ENCODE results near the gene CARD14. TPM values are rescaled to one million over a fixed set of nuclear protein-coding genes. Genes with fewer than 3 reads are reported as not detected.
"Not testable (repeated sequence)": the region's sequence is repeated elsewhere in the genome, so short reads cannot be mapped to it uniquely, and the experiment has no call there.

Gene CARD14
- total RNA-seq, 6 experiments from 2014 or later = 0.20 to 0.29 (median 0.22) TPM; not detected in 3

DNA sequence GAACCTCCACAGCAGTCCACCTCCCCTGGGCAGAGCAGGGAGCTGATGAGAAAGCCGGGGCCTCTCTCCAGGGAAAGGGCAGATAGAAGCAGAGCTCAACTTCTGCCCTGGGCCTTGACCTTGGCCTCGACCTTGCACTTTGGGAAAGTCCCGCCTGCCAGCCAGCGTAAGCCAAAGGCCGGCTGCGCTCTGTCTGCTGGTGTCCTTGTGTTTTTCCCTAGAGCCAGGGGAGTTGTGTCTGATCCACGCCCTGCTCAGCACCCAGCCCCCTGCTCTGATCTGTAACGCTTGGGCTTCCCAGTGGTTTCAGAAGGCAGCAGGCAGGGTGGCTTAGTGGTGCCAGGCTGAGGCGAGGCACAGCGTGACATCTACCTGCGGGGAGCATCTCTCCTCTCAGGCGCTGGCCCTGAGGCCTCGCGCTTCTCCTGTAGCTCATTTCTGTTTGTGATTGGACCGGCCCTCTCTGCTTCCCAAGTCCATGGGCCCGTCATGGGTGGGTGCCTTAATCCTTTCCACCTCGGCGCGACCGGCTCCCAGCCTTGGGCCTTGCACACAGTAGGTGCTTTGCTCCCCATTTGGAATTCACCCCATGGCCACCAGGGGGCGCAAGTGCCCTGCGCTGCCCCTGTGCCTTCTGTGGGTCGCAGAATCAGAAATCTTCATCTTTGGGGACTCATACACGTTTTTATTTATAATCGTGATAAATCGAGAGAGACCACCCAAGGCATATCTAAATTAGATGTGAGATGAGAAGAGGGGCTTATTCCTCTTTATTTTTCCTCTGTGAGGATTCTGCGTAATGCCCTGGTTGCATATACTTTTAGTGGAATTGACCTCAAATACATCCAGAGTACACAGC is 26.1 kb downstream of the CARD14 start:
- ATAC-seq (peak; percentile 12 to 44 (median 27)), DNase-seq (no peak)
- Histone ChIP-seq H3K36me3 (no peaks in the 10 kb centered on the region), H3K27me3 (no peaks in the 10 kb centered on the region), H3K4me1 (no peaks in the 10 kb centered on the region), H3K9me3 (no peaks in the 10 kb centered on the region), H3K27ac (no peak overlapping the region), H3K4me3 (no peak overlapping the region)
- intact Hi-C loops (cut with DNase I) = no loop called here
- TF ChIP-seq POLR2A (IDR thresholded peaks at IDR 0.05) = no peak
- TF ChIP-seq, protein P1, sequence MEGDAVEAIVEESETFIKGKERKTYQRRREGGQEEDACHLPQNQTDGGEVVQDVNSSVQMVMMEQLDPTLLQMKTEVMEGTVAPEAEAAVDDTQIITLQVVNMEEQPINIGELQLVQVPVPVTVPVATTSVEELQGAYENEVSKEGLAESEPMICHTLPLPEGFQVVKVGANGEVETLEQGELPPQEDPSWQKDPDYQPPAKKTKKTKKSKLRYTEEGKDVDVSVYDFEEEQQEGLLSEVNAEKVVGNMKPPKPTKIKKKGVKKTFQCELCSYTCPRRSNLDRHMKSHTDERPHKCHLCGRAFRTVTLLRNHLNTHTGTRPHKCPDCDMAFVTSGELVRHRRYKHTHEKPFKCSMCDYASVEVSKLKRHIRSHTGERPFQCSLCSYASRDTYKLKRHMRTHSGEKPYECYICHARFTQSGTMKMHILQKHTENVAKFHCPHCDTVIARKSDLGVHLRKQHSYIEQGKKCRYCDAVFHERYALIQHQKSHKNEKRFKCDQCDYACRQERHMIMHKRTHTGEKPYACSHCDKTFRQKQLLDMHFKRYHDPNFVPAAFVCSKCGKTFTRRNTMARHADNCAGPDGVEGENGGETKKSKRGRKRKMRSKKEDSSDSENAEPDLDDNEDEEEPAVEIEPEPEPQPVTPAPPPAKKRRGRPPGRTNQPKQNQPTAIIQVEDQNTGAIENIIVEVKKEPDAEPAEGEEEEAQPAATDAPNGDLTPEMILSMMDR (IDR thresholded peaks at IDR 0.05) = peak; percentile 70 to 77 (median 76)
- WGBS (ENCODE audit: insufficient coverage, low coverage, low lambda C conversion rate, missing lambda C conversion rate) = 30% methylated on average over 12 of the region's 27 CpGs

DNA sequence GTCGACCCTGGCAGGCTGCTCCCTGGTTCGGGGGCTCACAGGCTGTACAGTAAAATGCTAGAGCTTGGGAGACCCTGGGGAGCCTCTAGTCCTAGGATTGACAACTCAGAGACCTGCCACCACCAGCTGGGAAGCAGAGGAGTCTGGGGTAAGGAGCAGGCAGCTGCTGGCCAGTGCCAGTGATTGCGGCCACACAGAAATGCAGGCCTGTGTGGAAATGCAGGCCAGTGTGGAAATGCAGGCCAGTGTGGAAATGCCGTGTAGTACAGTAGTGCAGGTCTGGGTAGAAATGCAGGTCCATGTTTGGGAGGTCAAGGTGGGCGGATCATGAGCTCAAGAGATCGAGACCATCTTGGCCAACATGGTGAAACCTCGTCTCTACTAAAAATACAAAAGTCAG is 26.8 kb downstream of the CARD14 start:
- TF ChIP-seq, protein P1 (IDR thresholded peaks at IDR 0.05) = no peak
- no peak for TF ChIP-seq POLR2A (IDR thresholded peaks at IDR 0.05)
- no peaks in the 10 kb centered on the region for H3K27me3 ChIP-seq
- WGBS (ENCODE audit: insufficient coverage, low coverage, low lambda C conversion rate, missing lambda C conversion rate) = 92% methylated on average over 4 of the region's 7 CpGs
- H3K36me3 ChIP-seq = no peaks in the 10 kb centered on the region
- H3K4me3 ChIP-seq = no peak overlapping the region
- intact Hi-C loops (cut with DNase I) = no loop called here
- ATAC-seq = no peak
- H3K9me3 ChIP-seq = no peaks in the 10 kb centered on the region
- no peak overlapping the region for H3K27ac ChIP-seq
- no peak for DNase-seq
- no peaks in the 10 kb centered on the region for H3K4me1 ChIP-seq

DNA sequence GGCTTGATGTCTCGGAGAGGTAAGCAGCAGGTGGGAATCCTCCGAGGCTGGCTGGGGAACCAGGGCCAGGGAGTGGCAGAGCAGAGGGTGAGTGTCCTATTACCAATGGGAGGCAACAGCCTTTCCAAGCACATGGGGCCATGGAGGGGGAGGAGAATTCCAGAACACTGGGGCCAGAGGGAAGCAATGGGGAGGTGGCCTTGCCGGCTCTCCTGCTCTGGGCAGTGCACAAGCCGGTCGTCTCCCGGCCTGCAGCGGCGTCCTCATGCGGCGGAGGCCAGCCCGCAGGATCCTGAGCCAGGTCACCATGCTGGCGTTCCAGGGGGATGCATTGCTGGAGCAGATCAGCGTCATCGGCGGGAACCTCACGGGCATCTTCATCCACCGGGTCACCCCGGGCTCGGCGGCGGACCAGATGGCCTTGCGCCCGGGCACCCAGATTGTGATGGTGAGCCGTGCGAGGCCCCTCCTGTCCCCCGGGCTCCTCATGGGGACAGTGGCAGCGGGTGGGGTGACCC is 28.4 kb downstream of the CARD14 start:
- no peak for DNase-seq
- H3K36me3 ChIP-seq = no peaks in the 10 kb centered on the region
- H3K4me3 ChIP-seq = no peak overlapping the region
- TF ChIP-seq, protein P1 (IDR thresholded peaks at IDR 0.05) = no peak
- no peak for TF ChIP-seq POLR2A (IDR thresholded peaks at IDR 0.05)
- H3K4me1 ChIP-seq = no peaks in the 10 kb centered on the region
- peak in 3 of 4 donors; percentile 9 to 24 (median 19) for ATAC-seq
- H3K27ac ChIP-seq = no peak overlapping the region
- 0% methylated on average over 1 of the region's 27 CpGs for WGBS (ENCODE audit: insufficient coverage, low coverage, low lambda C conversion rate, missing lambda C conversion rate)
- no peaks in the 10 kb centered on the region for H3K9me3 ChIP-seq
- H3K27me3 ChIP-seq = no peaks in the 10 kb centered on the region
- intact Hi-C loops (cut with DNase I) = no loop called here

DNA sequence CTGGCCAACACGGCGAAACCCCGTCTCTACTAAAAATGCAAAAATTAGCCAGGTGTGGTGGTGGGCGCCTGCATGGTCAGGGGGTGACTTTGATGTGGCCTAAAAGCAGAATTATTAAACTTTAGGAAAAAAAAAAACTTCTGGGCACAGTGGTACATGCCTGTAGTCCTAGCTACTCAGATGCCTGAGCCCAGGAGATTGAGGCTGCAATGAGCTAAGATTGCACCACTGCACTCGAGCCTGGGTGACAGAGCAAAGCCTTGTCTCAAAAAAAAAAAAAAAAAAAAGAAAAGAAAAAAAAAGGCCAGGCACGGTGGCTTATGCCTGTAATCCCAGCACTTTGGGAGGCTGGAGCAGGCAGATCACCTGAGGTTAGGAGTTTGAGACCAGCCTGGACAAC is 29.5 kb downstream of the CARD14 start:
- WGBS (ENCODE audit: insufficient coverage, low coverage, low lambda C conversion rate, missing lambda C conversion rate) = 61% methylated on average over 4 of the region's 6 CpGs
- H3K27ac ChIP-seq; H3K4me1 ChIP-seq; ATAC-seq; DNase-seq; H3K27me3 ChIP-seq; H3K4me3 ChIP-seq; H3K36me3 ChIP-seq; H3K9me3 ChIP-seq; intact Hi-C loops (cut with DNase I): not testable (repeated sequence)

DNA sequence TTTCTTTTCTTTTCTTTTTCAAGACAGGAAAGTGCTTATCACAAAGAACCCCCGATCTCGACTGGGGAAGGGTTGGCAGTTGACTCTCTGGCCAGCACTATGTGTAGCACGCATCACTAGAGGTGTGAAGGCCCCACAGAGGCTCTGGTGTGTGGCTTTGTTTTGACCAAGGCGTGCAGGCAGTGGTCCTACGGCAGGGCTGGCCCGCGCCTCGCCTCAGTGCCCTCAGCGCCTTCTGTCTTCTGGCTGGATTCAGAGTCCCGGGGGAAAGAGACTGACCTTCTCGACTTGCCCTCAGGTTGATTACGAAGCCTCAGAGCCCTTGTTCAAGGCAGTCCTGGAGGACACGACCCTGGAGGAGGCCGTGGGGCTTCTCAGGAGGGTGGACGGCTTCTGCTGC is 31.6 kb downstream of the CARD14 start:
- WGBS (ENCODE audit: insufficient coverage, low coverage, low lambda C conversion rate, missing lambda C conversion rate) = no CpG with 5 or more reads among the region's 15 CpGs

More for the DNA sequence above, 31.6 kb downstream of the CARD14 start:
- H3K27me3 ChIP-seq = no peaks in the 10 kb centered on the region
- DNase-seq (no peak), ATAC-seq (no peak)
- intact Hi-C loops (cut with DNase I) = no loop called here
- H3K36me3 ChIP-seq = no peaks in the 10 kb centered on the region
- H3K27ac ChIP-seq = no peak overlapping the region
- H3K4me3 ChIP-seq = no peak overlapping the region
- H3K9me3 ChIP-seq = no peaks in the 10 kb centered on the region
- no peaks in the 10 kb centered on the region for H3K4me1 ChIP-seq
- TF ChIP-seq, protein P1 (IDR thresholded peaks at IDR 0.05) = no peak
- no peak for TF ChIP-seq POLR2A (IDR thresholded peaks at IDR 0.05)

Data from right lobe of liver (tissue), 6 donors.